ENCODE measurements around the gene IRX4.

Gene IRX4

DNA sequence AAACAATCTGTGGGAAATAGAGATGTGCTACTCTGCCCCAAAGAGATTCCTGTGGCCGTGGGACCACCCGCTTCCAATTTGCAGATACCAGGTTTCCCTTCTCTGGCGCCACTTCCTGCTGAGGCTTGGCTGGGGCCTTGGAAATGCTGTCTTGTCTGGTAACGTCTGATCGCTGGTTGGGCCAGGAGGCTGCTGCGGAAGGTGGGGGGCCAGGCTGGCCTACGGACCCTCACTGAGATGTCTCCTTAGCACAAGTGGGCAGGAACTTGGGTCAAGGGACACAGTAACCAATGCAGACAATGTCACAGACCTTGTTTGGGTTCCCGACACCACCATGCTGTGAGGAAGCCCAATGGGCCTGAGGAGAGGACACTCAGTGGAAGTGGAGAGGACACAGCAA, 31.7 kb upstream of the IRX4 start:
- H3K4me3 ChIP-seq (replicated peaks in 1 of 2; ENCODE audit: low read depth in 2 of 2, low read length in 2 of 2), result no peak overlapping the region
- TF ChIP-seq, protein P1, sequence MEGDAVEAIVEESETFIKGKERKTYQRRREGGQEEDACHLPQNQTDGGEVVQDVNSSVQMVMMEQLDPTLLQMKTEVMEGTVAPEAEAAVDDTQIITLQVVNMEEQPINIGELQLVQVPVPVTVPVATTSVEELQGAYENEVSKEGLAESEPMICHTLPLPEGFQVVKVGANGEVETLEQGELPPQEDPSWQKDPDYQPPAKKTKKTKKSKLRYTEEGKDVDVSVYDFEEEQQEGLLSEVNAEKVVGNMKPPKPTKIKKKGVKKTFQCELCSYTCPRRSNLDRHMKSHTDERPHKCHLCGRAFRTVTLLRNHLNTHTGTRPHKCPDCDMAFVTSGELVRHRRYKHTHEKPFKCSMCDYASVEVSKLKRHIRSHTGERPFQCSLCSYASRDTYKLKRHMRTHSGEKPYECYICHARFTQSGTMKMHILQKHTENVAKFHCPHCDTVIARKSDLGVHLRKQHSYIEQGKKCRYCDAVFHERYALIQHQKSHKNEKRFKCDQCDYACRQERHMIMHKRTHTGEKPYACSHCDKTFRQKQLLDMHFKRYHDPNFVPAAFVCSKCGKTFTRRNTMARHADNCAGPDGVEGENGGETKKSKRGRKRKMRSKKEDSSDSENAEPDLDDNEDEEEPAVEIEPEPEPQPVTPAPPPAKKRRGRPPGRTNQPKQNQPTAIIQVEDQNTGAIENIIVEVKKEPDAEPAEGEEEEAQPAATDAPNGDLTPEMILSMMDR (IDR thresholded peaks at IDR 0.05; ENCODE audit: low read depth, low read length), result no peak
- DNase-seq (ENCODE audit: low read depth in 2 of 2), result no peak

GRCh38 chr5:1913578-1913977, 30.9 kb upstream of the IRX4 start:
- TF ChIP-seq, protein P1 (IDR thresholded peaks at IDR 0.05; ENCODE audit: low read depth, low read length), result no peak
- no peak overlapping the region for H3K4me3 ChIP-seq (replicated peaks in 1 of 2; ENCODE audit: low read depth in 2 of 2, low read length in 2 of 2)
- no peak for DNase-seq (ENCODE audit: low read depth in 2 of 2)

- DNase-seq (ENCODE audit: low read depth in 2 of 2), result no peak
- H3K4me3 ChIP-seq (replicated peaks in 1 of 2; ENCODE audit: low read depth in 2 of 2, low read length in 2 of 2), result no peak overlapping the region
- TF ChIP-seq, protein P1 (IDR thresholded peaks at IDR 0.05; ENCODE audit: low read depth, low read length), result no peak
Measured at GRCh38 chr5:1912951-1913565, 30.3 kb upstream of the IRX4 start.

GRCh38 chr5:1911773-1912235, 29.1 kb upstream of the IRX4 start:
- DNase-seq (ENCODE audit: low read depth in 2 of 2), result no peak
- no peak overlapping the region for H3K4me3 ChIP-seq (replicated peaks in 1 of 2; ENCODE audit: low read depth in 2 of 2, low read length in 2 of 2)
- TF ChIP-seq, protein P1 (IDR thresholded peaks at IDR 0.05; ENCODE audit: low read depth, low read length), result no peak

DNA sequence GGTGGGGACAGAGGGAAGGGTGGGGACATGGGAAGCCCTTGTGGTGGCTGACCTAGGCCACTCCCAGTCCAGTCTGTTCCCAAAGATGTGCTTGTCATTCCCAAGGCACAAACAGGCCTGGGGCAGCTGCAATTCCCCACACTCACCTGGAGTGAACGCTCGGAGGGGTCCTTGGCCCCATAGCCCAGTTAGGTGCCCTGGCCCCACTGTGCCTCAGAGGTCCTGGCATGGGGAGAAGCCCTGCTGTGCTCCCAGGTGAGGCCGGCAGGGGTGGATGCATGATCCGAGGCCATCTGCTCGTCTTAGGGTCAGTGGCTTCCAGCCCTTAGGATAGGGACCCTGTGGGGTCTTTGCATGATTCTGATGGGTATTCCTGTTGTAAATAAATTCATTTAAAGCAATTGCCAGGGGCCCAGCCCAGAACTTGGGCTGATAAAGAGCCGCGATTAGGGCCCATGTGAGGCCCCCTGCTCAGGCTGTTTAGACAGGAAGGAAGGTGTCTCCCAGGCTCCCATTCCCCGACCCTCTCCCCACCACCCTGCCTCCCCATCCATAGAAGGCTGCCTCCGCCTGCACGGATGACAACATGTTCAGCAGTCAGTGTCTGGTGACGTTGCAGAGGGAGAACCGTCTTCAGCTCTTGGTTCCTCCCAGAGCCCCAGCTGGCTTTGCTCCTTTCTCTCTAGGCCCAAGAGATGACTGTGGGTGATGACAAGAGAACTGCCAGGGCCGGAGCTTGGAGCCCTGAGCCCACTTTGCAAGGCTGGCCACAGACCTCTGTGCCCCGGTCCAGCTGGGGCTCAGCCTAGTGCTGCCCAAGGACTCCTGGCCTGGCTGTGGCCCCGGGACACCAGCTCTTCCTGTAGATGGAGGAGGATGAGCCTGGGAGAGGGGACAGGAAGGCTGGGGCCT, 28.4 kb upstream of the IRX4 start:
- no peak overlapping the region for H3K4me3 ChIP-seq (replicated peaks in 1 of 2; ENCODE audit: low read depth in 2 of 2, low read length in 2 of 2)
- TF ChIP-seq, protein P1 (IDR thresholded peaks at IDR 0.05; ENCODE audit: low read depth, low read length), result no peak
- DNase-seq (ENCODE audit: low read depth in 2 of 2), result no peak

- TF ChIP-seq, protein P1 (IDR thresholded peaks at IDR 0.05; ENCODE audit: low read depth, low read length), result no peak
Measured at GRCh38 chr5:1910081-1910760, 27.5 kb upstream of the IRX4 start.

More at GRCh38 chr5:1910081-1910760, 27.5 kb upstream of the IRX4 start:
- H3K4me3 ChIP-seq (replicated peaks in 1 of 2; ENCODE audit: low read depth in 2 of 2, low read length in 2 of 2), result no peak overlapping the region
- no peak for DNase-seq (ENCODE audit: low read depth in 2 of 2)
